HG03571 (cell line): ENCODE data around the gene IGSF21.

Source experiments
- ATAC-seq: cut with Tn5 transposase; IDR thresholded peaks from one replicate; pipeline ENCODE4 v1.9.1; 2021; ENCODE audit not compliant: unreplicated experiment

IGSF21 gene

DNA sequence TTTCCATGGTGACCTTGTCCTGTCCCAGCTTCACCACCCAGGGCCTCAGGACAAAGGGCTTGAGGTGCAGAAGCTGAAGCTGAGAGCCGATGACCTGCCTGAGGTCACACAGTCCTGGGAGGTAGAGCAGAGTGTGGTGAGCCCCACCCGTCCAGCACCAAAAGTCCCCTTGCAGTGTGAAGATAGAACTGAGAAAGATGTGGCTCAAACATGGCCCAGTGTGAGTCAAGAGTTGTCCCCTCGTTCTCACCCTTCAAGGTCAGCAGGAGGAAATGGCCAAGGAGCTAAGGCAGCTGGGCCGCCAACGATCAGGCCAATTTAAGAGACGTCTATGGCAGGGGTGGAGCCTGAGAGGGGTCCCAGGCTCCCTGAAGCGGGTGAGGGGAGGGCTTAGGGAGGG is 215.7 kb downstream of the IGSF21 start:
- ATAC-seq: no peak

DNA sequence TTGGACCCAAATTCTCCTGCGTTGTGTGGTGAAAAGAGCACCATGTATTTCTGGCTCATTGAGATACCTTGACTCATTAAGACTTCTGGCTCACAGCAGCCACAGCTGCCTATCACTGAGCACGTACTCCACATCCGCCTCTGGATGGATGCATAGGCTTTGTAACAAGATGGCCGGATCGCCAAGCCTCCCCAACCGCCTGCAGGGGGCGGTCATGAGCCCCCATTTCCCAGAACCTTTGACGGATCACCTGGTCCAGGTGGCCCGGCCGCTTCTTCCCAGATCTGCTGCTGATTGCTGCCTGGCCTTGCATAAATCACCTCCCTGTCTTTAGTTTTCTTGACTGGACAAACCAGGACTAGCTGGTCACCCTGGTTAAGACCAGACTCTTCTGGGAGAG is 216.6 kb downstream of the IGSF21 start:
- no peak for ATAC-seq

DNA sequence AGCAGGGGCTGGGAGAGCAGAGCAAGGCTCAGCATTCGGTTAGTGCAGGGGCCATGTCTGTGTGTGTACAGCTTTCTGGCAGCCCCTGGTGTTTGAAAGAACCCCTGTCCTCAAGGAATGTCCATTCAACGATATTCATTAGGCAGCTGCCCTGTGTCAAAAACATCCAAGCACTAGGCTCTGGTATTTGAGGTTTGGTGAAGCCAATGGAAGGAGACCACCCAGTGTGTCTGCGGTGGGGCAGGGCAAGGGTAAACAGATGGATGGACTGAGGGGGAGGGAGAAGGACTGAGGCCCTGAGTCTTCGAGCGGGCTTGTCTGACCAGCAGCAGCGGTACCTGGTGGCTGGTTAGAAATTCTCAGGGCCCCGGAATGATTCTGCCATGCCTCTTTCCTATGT is 217.5 kb downstream of the IGSF21 start:
- no peak for ATAC-seq

DNA sequence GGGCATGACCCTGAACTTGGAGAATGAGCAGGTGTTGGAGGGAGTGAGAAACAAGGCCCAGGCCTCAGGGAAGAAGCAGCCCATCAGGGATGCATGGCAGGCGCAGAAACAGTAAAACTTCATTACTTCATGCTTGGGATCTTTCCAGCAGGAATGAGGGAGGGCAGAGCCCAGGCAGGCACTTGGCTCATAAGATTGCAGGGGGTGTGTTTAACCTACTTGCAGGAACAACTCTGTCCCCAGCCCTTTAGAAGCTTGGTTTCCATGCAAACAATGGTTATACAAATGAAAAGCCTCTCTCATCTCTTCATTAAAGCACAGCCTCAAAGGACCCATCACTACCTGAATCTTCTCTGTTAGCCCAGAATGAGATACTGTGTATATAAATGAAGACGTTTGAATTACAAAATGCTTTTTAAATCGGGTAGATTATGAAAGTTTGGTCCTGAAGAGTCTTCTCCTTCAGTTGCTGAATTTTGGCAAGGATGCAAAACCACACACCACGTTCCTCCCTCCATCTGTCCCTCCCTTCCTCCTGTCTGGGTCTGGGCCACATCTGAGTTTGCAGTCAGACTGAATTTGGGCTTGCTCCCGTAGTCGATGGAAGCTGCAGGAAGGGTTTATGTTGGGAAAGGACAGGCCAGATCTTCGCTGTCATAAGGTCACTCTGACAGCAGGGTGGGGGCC is 218.8 kb downstream of the IGSF21 start:
- no peak for ATAC-seq

DNA sequence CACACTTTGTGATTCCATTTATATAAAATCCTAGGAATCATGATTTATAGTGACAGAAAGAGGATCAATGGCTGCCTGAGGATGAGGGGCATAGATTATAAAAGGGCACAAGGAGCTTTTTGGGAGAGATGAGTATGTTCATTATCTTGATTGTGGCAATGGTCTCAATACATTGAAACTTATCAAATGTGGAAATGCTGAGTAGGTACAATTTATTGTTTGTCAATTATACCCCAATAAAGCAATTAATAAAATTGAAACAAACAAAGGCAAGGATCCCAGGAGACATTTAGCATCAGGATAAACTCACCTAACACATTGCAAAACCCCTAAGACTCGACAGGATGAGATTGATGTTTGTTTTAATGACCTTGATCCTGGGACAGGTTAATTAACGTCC is 220.1 kb downstream of the IGSF21 start:
- ATAC-seq: no peak

DNA sequence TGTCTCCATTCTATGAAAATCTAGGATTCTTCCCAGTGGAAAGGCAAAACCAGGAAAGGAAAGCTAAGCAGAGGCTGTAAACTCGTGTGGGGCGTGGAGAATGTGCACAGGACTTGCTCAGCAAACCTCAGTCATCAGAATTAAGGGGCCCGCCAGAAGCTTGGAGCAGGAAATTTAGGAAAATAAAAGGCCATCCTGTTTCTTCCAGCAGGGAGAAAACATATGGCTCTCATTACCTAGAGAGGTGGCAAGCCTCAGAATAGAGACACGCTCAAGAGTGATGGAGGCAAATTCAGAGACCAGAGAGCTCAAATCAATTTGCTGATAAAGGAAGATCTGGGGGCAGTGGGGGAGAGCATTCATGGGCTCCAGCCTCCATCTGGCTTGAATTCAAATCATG is 221.2 kb downstream of the IGSF21 start:
- no peak for ATAC-seq

DNA sequence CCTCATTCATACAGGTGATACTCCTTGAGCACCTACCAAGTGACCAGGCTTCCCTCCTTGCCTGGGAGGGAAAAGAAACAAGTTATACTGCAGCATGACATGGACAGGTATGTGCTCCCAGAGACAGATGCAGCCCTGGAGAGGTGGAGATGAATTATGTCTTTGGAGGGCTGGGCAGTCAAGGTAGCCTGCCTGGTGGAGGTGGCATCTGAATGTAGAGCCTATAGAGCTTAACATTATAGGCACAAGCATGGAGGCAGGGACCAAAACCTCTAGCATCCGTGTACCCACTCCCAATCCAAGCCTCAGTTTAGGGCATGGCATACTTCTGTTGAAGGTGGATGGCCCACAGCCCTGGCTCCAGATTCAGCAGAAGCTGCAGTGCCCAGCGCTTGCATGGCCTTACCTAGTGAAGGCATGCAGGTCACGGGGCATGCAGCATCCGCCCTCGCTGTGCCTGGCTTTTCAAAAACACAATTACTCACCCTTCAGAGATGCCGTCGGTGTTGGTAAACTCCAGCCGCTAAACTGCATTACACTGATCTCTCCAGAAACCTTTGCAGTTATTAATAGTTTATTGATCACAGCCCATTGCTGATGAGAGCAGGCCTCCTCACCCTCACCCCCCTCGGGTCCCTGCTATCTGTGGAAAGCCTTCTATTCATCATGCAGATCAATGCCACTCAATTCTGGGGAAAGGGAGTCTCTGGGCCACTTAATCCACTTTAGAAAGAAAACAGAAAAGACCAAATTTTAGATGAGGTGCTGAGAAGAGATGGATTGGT is 222.1 kb downstream of the IGSF21 start:
- ATAC-seq: no peak

DNA sequence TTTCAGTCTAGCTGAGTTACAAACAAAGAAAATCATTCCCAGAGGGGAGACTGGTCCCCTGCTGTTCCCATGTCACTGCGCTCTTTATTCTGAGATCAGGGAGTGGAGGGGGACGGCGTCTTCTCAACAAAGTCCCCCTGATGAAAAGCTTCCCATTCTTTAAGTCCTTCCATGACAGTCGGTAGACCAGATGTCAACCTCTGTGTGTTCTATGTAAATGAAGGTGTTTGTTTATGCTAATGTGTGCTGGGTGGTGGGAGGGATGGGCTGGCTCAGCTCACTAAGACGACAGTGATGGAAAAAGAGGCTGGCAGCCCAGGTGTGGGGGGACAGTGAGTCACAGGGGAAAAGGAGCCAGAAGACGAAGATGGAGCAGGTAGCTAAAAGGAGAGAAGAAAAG is 225.0 kb downstream of the IGSF21 start:
- no peak for ATAC-seq

DNA sequence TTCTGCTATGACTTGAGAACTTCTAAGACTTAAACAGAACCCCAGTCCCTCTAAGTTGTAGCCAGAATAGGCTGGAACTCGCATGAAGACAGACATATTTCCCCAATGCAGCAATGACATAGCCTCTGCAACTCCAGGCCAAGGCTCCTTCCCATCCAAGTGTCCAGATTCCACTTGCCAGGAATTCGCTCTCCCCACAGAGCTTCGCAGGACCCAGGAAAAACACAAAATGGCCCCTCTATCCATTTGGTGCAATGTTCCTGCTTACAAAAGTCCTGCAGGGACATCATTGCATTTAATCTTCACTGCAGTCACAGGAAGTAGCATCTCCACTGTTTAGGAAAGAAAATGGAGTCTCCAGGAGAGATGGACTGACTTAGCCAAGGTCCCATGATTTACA is 225.6 kb downstream of the IGSF21 start:
- no peak for ATAC-seq

DNA sequence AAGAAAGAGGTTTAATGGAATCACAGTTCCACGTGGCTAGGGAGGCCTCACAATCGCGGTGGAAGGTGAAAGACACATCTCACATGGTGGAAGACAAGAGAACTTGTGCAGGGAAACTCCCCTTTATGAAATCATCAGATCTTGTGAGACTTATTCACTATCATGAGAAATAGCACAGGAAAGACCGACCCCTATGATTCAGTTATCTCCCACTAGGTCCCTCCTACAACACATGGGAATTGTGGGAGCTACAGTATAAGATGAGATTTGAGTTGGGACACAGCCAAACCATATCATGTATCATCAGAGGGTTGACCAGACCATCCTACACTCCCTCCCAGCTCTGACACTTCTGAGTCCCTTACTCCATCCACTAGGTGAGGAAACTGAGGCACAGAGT is 229.2 kb downstream of the IGSF21 start:
- no peak for ATAC-seq

DNA sequence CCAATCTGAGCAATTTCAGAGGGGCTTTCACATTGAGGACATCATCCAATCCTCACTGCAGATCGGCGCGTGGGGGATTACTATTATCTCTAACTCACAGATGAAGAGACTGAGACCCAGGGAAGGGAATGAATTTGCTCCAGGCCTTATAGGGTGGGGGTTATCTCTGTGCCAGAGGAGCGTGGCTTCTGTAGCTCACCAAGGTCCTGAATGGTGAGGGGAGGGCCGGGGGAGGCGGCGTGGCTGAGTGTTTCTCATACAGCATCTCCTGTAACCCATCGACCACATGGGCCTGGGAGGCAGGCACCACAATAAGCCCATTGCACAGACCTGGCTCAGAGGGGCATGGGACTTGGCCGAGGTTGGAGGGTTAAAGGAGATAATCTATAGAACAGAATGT is 230.2 kb downstream of the IGSF21 start:
- no peak for ATAC-seq

DNA sequence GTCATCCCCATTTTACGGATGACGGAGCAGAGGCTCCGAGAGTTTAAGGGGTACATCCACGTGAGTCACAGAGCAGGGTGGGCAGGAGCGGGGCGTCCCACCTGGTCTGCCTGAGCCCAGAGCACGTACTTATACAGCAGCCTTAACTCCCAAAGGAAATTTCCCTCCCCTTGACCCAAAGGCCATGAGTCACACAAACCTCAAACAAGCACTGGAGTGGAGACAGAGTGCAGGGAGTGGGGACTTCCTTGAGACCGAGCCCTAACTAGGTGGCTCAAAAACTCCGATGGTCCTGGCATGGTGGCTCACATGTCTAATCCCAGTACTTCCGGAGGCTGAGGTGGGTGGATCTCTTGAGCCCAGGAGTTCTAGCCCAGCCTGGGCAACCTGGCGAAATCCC is 231.6 kb downstream of the IGSF21 start:
- ATAC-seq: no peak

DNA sequence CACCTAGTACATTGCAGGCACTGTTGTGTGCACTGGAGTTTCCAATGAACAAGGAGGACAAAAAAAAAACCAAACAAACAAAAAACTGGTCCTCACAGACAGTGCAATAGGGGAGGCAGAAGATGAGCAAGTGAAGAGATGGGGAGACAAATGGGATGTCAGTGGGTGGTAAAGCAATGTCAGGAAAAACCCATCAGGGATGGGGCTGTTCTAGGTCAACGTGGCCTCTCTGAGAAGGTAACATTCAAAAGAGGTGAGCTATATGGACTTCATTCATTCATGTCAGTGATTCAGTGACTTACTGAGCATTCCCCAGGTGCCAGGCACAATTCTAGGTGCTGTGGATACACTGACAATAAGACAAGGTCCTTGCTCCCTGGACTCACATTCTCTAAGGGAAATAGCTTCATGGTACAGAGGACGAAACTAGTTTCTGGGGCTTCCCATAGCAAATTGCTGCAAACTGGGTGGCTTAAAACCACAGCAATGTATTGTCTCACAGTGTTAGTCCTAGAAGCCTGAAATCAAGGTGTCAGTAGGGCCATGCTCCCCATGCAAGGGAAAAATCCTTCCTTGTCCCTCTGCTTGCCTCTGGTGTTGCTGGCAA is 232.7 kb downstream of the IGSF21 start:
- no peak for ATAC-seq

DNA sequence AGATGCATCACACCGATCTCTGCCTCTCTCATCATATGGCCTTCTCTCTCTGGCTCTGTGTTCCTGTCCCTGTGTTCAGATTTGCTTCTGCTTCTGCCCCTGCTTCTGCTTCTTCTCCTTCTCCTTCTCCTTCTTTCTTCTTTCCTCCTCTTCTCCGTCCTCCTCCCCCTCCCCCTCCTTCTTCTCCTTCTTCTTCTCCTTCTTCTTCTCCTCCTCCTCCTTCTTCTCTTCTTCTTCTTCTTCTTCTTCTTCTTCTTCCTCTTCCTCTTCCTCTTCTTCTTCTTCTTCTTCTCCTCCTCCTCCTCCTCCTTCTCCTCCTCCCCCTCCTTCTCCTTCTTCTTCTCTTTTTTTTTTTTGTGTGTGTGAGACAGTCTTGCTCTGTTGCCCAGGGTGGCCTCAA is 233.2 kb downstream of the IGSF21 start:
- ATAC-seq: no peak

DNA sequence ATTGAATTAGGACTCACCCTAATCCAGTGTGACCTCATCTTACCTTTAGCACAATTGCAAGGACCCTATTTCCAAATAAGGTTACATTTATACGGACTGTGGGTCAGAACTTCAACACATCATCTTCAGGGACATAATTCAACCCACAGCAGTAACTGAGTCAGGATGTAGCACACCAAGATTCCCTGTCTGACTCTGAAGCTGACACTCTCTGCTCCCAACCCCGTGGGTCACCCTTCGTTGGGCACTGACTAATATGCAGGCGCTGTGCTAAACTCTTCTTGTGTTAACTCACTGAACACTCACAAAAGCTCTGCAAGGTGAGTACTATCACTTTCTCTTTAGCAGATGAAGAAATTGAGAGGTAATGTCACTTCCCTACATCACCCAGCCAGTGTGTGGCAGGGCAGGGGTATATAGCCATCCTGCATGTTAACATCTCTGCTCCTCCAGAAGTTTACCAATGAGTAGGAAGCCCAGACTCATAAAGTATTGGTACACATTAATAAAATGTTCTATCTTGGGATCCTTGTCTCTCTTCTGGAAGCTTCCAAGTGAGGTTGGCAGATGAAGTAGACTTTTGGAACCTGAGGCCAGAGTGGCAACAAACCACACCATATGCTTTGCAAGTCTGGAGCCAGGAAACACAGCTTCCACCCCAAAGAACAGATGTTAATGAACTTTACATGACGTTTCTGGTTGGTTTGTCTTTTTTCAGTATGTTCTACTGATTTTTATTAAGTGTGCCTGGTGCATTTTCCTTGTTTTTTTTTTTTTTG is 233.9 kb downstream of the IGSF21 start:
- no peak for ATAC-seq

DNA sequence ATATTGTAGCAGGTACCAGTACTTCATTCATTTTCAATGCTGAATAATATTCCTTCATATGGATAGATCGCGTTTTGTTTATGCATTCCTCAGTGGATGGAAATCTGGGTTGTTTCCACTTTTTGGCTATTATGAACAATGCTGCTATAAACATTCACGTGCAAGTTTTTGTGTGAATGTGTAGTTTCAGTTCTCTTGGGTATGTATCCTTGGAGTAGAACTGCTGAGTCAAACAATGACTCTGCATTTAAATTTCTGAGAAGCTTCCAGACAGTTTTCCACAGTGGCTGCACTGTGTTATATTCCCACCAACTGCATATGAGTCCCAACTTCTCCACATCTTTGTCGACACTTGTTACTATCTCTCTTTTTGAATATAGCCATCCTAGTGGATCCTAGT is 235.1 kb downstream of the IGSF21 start:
- no peak for ATAC-seq

DNA sequence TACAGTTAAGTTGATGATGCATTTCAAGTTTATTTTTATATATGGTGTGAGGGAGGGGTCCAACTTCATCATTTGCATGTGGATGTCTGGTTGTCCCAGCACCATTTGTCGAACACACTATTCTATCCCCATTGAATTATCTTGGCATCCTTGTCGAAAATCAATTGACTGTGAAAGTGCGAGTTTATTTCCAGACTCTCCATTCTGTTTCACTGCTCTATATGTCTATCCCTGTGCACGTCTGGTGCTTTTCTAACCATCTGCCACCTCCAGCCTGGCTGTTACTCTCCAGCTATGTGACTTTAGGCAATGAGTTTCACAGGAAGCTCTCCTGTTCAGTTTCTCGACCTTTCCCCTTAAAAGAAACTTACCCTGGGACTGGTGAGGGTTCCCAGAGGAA is 236.0 kb downstream of the IGSF21 start:
- no peak for ATAC-seq

DNA sequence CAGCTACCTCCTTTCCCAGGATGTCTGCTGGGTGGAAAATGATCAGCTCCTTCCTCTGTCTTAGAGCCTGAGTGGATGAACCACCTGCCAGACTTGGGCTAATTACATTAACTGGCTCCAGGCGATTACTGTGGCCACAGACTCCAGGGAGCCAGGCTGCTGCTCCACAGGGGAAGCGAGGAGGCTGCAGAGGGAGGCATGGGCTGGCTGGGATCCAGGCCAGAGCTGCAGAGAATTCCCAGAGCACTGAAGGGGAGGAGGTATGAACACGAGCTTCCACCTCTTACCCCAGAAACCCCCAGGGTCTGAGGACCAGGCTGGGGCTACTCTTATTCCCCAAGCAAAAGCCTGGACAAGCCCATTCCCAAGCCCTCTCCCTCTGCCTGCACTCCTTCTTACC is 237.2 kb downstream of the IGSF21 start:
- no peak for ATAC-seq

DNA sequence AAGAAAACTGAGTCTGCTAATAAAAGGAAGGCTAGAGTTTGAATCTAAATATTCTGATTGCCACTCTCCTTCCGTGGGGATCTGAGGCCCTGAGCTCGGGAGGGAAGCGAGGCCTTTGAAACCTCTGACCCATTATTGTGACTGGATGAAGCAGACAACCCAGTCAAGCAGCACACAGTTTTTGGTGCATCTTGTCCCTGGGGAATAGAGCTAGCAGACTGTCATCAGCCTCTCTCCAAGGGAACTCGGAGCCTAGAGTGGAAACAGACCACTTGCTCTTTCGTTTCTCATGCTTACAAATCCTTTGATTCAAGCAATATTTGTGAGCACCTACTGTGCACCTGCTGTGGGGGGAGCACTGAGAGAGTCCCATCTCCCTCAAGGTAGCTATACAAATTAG is 240.0 kb downstream of the IGSF21 start:
- ATAC-seq: no peak

DNA sequence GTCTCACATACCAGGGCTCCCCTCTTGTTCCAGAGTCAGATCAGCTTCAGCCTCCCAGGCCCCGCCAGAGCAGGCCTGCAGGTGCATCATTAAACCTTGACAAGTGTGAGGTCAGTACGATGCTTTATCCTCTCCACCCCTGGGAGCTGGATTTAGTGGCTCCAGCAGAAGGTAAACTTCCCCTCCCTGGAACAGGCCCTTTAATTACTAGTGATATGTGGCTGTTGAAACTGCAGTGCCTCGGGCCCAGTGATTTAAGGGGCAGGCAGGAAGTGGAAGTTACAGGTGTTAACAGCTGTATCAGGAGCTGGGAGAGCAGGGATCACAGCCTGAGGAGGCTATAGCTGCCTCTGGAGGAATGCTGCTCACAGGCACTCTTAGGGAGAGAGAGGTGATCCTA is 240.8 kb downstream of the IGSF21 start:
- no peak for ATAC-seq

DNA sequence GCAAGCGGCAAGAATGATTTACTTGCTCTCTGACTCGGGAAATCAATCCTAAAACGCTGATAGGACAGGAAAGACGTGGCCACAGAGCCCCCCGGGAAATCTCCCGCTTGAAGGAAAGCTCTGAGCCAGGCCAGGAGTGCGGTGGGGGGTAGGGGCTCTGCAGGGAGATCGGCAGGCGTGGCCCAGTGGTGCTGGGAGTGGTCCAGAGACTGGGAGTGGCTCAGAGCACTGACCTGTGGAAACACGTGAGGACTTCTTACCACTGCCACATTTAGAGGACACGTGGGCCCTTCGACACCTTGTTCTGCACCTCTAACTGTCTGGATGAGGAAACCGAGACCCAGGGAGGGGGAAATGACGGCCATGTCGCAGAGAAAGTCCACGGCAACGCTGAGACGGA is 243.1 kb downstream of the IGSF21 start:
- ATAC-seq: no peak

DNA sequence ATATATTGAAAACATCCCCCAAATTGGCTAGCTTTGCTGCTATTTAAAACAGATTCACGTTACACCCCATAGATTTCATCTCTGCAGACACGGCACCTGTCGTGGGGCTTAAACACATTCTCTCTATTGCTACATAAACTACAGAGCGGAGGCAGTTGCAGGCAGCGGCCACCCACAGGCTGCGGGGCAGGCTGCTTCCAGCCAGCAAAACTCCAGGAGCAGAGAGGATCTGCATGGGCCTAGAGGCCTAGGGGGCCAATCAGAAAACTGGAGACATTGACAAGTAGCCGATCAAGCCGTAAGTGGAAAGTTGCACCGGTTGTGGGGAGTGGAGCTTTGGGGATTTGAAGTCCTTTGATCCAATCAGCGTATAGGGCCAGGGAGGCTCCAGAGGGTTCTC is 244.1 kb downstream of the IGSF21 start:
- ATAC-seq: no peak
